NAMALWA (cell line): ENCODE measurements around the gene PPP1R14B.
A peak's percentile ranks its signal among the peaks of the same experiment; 100 is the strongest.
"Not testable (repeated sequence)": the region's sequence is repeated elsewhere in the genome, so short reads cannot be mapped to it uniquely, and the experiment has no call there.

Source experiments
- DNase-seq: peaks from one replicate; pipeline ENCODE4 v3.0.0-alpha.2; 2015; ENCODE audit warnings: low spot score

The PPP1R14B gene

DNA sequence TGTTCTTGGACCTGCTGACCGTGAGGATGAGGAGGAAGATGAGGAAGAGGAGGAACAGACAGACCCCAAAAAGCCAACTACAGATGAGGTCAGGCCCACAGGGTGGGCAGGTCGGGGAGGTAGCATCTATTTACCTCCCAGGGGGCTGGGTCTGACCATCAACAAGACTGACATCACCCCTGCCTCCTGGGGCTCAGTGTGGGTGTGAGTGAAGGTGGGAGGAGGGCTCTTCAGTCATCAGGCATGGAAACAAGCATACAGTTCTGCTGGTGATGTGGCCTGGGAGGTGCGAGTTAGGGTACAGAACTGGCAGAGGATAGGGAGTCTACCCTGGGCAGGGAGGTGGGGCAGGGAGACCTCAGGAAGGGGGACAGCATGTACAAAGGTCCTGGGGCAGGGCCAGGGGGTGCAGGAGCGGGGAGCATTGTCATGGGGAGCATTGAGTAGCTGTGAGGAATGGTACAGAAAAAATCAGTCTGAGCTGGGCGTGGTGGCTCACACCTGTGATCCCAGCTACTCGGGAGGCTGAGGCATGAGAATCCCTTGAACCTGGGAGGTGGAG is 13.5 kb upstream of the PPP1R14B start:
- DNase-seq: no peak

DNA sequence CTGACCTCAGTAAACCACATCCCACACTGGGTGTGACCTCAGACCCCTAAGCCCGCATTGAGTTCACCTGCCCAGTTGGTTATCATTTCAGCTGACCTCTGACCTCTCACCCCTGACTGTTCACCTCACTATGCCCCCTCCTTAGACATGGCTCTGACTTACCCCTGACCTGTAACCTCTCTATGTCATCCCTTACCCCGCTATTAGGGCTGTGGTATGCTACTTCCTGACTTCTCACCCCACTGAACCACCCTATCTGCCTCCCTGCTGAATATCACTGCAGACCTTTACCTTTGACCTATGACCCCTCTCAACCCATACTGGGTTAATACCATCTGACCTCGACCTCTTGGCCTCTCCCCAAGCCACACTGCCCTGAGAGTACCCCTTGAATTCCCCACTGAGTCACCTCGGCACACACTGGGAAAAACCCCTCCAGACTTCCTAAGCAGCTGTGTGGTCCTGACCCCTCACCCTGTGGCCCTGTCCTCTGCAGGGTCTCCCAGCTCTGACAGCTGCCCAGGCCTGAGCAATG is 12.9 kb upstream of the PPP1R14B start:
- no peak for DNase-seq

DNA sequence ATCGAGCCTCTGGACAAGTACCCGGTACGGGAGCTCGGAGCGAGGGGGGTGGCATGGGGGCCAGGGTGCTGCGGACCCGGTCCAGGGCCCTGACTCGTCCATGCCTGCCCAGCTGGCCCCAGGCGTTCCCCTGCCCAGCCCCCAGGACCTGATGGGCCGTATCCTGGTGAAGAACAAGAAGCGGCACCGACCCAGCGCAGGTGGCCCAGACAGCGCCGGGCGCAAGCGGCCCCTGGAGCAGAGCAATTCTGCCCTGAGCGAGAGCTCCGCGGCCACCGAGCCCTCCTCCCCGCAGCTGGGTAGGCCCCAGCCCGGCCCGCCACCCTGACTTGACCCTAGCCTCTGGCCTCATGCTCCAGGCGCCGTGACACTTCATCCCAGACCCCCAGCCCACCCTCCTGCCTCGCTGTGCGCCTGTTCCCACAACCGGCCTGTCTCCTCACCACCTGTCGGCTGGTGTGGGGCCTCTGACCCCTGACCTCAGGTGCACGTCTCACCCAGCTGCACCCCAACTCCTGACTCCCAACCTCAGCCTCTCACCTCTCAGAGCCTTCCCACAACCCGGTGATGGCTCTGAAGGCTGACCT is 12.3 kb upstream of the PPP1R14B start:
- DNase-seq: no peak

DNA sequence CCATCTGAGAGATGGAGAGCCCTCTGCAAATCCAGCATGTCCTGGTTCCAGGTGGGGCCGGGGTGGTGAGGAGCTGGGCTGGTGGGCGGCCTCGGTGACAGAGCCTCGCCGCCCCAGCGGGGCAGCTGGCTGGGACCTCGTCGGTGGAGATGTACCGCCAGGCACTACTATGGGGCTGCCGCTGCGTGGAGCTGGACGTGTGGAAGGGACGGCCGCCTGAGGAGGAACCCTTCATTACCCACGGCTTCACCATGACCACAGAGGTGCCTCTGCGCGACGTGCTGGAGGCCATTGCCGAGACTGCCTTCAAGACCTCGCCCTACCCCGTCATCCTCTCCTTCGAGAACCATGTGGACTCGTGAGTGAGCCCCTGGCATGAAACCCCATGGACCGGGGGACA is 11.6 kb upstream of the PPP1R14B start:
- no peak for DNase-seq

DNA sequence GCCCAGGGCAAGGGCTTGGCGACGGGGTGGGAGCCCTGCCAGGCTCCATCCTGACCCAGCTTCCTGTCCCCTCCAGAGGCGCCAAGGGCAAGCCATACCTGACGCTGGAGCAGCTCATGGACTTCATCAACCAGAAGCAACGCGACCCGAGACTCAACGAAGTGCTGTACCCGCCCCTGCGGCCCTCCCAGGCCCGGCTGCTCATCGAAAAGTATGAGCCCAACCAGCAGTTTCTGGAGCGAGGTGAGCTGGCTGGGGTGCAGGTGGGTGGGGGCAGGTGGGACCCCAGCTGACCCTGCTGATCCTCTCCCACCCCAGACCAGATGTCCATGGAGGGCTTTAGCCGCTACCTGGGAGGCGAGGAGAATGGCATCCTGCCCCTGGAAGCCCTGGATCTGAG is 9.6 kb upstream of the PPP1R14B start:
- no peak for DNase-seq

DNA sequence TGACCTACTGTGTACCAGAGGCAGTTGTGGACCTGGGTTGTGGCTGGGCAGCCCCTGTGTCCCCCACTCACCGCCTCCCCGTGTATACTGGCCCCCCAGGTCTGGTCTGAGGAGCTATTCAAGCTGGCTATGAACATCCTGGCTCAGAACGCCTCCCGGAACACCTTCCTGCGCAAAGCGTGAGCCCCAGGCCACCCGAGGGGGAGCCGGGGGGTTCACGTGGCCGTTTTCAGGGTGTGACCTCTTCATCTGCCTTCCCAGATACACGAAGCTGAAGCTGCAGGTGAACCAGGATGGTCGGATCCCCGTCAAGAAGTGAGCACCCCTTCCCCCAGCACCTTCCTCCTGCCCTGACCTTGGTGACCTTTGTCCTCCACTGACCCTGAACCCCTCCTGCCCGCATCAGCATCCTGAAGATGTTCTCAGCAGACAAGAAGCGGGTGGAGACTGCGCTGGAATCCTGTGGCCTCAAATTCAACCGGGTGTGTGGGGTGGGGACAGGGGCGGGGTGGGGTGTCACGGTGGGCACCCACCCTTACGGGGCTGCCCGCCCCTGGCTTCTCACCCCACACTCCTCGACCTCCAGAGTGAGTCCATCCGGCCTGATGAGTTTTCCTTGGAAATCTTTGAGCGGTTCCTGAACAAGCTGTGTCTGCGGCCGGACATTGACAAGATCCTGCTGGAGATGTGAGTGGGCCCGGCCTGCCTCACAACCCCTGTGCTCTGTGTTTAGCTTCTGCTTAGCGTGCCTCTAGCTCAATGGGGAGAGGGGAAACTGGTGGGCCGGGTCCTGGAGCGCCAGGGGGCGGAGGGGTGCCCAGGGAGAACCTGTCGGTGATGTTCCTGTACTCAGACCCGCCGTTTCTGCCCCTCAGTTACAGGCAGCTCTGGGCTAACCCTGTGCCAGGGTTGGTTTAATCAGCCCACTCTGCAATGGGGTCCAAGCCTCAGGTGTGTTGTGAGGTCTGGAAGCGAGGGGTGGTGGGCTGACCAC is 8.7 kb upstream of the PPP1R14B start:
- no peak for DNase-seq

DNA sequence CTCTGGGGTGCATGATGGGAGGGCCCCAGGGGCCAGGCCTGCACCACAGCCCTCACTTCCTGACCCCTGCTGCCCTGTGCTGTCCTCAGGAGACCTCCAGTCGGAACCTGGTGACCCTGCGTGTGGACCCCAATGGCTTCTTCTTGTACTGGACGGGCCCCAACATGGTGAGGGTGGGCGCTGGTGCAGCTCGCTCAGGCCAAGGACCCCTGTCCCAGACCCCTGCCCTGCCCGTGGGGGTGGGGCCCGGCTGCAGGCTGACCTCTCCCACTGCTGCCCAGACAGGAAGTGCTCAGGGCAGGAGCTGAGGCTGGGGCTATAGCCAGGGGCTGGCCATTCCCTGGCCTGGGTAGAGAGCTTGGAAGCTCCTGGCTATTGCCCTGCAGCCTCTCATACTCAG is 7.6 kb upstream of the PPP1R14B start:
- no peak for DNase-seq

DNA sequence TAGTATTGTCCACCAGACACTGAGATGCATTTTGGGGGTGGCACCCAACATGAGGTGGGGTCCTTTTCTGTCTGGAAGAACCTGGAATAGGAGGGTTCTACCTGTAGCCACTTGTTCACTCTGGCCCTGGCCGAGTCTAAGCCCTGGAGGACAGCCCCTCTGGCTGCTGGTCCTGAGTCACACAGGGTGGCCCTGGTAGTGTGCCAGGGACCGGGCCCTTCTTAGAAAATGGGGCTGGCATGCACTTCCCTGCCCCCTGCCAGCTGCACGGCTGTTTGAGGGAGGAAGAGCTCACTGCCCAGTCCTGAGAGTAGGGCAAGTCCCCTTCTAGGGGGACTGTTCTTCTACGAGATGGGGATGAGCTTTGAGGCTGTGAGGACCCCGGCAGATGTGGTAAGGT is 6.7 kb upstream of the PPP1R14B start:
- DNase-seq: no peak

DNA sequence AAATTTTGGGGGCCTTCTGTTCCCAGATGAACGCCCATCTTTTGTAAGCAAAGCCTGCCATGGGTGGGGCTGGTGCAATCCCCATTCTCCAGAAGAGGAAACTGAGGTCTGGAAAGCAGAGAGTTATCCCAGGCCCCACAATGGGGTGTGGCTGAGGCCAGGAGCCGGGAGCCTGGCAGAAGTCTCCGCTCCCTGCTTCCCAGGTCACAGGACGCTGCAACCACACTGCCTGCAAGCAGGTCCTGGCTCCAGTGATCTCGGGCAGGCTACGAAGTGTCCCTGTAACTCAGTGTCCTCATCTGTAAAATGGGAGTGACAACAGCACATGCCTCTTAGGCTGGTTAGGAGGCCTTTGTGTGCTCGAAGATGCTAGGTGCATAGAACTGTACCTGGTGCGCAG is 6.3 kb upstream of the PPP1R14B start:
- no peak for DNase-seq

DNA sequence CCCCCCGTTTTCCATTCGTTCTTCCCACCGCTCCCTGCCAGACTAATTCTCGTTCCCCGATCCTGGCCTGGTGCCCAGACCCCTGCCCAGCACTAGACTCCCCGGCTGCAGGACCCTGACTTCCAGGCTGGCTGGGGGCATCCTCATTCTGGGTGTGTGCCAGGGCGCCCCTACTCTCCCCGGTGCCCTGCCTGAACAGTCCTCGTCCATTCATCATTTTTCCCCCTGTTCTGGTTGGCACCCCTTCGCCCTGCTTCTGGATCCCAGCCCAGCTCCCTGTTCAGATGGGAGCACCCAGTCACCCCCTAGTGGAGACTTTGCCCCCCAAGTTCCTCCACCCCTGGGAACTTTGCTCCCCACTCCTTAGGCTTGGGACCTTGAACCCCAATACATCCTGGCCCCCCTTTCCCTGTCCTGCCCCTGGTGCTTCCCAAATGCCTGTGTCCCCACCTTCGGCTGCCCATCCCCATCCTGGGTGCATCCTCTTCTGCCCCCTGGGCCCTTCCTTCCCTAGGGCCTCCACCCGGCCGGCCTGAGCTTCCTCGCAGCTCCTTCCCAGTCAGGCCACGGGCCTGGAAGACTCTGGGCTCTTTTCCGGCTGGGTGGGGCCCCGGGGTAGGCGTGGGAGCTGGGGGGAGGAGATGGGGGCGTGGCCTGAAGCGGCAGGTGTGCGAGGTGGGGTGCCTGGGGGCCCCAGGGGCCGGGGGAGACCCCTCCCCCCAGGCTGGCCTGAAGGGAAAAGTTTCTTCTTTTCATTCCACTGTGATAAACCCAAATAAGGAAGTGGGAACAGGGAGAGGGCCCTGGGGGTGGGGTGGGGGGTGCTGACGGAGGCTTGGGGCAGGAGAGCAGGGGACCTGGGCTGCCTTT is 5.5 kb upstream of the PPP1R14B start:
- no peak for DNase-seq

DNA sequence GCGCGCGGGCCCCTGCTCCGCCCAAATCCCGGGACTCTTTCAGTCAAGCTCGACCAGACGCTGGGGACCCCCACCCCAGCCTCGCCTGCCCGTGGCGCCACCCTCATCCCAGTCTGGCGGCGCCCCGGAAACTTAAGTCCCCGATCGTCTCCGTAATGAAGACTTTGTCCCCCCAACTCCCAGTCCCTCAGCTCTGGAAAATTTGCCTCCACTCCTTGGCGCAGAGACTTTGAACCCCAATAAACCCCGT is 4.9 kb upstream of the PPP1R14B start:
- no peak for DNase-seq

DNA sequence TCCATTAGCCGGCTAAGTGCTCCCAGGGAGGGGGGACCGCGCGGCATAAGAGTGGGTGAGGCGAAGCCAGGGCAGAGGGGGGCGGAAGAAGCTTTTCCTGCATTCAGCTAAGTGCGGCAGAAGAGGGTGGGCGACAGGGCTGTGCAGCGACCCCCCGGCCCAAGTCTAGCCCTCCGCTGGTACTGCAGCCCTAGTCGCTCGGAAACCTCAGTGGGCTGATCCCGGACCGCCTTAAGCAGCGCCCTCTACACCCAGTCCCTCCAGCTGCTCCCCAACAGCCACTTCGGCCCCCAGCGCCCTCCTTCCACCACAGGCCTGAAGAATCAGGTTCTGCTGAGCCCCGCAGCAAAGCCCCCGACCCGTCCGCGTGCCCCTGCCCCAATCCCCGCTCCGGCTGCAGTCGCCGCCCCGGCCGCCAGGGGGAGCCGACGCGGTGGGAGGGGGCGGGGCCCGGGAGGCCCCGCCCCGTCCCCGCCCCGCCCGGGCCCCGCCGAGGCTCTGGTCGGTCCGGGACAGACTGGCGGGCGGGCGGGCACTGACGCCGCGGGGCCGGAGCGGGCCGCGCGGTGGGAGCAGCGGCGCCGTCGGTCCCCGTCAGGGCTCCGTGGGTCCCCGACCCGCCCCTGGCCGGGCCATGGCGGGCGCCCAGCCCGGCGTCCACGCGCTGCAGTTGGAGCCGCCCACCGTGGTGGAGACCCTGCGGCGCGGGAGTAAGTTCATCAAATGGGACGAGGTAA is 4.4 kb upstream of the PPP1R14B start, which contains the start of gene PLCB3:
Gene PLCB3, plus strand, starts transcription at position 515 of the 737 bp plus-strand sequence. Its CDS starts 120 bp downstream, at position 635.
- DNase-seq: peak; percentile 68

DNA sequence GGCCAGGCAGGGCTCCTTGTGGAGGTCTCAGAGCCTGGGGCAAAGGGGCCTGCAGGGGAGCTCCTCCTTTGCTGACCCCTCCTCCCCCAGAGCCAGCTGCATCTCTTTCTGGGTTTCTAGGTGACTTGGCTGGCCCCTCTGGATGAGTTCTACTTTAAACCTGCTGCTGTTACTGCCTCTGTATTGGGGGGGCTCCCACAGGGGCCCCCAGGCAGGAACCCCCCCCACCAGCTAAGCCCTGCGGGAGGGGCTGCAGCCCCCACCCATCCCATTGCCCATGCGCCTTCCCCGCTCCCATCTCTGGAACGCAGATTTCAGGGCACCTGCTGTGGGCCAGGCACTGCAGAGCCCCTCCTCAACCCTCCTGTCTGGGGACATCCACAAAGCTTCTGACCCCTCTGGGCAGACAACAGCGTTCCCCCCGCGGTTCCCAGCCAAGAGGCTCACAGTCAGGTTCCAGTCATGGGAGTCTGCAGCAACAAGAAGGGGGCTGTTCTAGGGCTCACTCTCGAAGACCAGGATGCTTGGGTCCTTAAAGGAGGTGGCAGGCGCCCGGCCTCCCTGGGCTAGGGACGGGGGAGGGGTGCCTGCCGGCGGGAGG is 3.8 kb upstream of the PPP1R14B start:
- DNase-seq: no peak

DNA sequence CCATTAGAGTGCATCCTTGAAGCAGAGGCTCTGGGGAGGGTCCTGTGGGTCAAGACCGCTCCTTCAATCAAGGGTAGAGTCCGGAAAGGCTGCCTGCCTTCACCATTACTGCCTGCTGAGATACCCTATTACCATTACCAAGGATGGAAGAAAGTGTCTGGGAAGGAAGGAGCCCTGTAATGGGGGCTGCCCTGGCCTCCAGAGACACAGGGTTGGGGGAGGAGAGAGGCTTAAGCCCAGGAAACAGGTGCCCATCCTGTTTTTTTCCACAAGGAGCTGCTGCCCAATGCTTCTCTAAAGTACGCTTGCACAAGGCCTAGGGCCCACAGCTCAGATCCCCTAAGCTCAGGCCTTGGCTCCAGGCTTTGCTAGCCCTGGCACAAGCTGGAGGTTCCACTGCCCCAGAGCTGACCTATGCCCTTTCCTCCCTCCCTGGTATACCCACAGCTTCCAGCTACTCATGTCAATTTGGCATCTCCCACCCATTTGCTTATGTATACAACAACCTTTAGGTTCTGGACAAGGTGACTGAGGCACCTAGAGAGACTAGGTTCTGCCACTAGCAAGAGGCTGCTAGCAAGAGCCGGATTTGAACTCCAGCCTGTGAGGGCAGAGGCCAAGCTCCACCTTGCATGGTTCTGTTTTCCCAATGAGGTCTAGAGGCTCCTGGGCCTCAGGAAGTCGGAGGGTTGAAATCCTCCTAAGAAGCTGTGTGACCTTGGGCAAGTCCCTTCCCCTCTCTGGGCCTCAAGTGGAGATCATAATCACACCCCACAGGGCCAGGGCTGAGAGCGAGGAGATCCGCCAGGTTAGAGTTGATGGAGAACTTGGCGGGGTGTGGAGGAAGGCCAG is 3.0 kb upstream of the PPP1R14B start:
- DNase-seq: no peak

DNA sequence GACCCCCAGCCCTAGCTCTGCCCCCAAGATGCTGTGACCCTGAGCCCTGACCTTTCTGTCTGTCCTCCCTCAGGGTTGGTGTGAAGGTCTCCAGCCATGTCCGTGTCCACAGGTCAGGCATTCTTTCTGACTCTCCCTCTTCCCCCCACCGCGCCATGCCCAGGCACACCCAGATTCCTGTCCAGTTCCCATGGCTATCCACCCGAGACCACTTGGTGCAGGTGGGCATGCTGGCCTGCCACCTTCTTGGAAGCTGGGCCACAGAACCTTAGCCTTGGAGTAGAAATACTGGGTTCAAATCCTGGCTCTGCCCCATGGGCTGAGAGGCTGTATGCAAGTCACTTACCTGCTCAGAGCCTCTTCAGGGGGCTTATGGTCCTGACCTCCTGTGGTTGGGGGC is 2.3 kb upstream of the PPP1R14B start:
- DNase-seq: no peak

DNA sequence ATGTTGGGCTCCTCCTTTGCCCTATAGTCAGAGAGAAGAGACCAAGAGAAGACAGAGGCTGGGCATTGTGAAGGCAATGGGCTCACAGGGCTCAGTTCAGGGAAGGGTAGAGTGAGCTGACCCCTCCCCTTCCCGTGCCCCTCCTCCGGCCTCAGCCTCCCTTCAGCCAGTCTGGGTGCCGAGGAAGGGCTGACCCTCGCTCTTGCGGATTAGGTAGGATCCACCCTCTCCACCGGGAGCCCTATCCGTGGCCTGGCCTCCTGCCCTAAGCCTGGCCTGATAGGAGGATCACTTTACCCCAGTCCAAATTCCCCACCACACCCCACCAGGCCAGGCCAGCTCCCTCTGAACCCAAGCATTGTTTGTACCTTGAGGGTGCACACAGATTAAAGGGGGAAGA is 1.8 kb upstream of the PPP1R14B start:
- no peak for DNase-seq

DNA sequence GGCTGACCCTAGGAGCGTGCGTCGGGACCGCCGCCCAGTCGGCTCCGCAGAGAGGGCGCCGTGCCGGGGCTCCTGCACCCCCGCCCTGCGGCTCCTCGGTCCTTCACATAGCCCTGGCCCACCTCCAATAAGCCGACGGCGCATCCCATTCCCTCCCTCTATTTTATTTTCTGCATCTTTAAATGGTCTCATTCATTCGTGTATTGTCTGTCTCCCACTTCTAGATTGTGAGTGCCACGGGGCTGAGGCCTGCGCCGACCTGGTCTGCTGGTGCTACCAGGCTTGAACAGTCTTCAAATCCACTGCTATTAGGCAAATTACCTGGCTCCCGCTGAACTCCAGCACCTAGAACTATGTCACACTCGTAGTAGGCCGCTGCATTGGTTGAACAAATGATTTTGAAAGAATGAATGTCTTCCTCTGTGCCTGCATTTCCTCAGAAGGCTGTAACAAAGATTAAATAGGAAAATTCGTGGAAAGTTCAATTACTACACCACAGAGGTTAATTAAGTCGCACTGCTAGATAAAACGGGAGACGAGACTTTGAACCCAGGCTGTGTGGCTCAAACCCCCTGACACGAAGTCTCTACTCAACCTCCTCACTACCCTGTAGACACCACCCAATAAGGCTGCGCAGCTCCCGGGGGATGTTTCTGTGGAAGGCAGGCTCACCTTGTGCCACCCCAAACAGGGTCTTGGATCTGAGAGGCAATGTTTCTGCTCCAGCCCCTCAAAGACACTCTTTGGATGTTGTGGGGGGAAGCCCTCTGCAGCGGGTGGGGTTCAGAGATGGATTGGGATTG is 1.2 kb upstream of the PPP1R14B start:
- no peak for DNase-seq

DNA sequence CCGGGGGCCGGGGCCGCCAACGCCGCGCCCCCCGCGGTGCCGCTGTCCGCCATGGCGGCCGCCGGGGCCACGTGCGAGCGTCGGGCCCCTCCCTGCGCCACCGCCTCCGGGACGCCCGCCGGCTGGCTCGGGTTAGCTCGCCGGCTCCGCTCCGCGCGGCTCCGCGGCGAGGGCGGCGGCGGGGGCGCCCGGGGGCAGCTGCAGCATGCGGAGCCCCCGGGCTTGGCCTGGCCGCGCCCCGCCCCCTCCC is 197 bp downstream of the PPP1R14B start:
- not testable (repeated sequence) for DNase-seq

DNA sequence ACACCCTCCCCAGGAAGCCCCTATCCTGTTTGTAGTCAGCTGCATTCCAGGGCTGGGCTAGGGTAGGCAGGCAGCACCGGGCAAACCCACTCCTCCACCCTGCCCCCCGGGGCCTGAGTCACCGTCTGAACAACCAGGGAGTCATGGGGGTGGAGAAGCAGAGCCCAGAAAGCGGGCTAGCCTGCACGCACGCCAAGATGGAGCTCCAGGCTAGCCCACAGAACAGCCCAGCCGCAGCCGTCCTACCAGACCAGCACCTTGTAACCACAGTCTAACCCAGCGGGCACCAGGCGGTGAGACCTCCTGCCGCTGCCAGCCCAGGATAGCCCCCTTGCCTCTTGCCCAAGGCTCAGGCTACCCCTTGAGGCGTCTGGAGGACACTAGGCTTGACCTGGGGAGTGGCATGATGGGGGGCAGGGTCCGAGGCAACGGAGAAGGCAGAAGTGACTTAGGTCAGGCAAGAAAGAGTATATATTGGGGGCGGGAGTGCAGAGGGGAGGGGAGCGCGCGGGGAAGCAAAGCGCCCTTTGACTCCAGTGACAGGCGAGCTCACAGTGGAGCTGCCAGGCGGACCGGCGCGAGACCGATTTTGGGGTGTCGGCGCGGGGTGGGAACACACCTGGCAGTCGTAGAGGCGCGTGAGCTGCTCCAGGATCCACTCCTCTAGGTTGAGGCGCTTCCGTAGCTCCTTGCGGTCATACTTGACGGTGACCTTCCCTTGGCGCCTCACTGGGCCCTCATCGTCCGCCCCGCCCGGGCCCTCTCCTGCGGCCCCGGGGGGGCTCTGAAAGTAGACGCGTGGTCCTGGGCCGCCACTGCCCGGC is 734 bp downstream of the PPP1R14B start:
- DNase-seq: peak; percentile 77
